OCI-M1 (cell line): Measurements from ENCODE around the gene SLC27A4.
A peak's percentile ranks its signal among the peaks of the same experiment; 100 is the strongest.

ENCODE experiments used
- DNase-seq: peaks from one replicate; lab custom pipeline; 2025; lab: John Stamatoyannopoulos, UW

Gene SLC27A4

DNA sequence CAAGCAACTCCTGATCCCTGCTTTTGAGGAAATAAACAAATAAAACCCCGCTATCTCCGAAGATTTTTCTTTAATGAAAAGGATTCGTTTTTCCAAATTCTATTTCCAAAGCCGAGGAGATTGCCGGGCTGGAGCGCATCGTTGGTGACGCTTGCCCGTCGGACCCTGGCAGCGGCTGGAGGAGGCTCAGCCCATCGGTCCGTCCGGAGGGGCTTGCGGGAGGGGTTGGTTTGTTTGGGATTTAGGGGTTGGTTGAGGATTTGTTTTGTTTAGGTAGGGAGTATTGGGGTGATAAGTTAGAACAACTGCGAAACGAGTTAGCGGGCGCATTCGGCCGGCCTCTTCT is 51.6 kb downstream of the SLC27A4 start:
- DNase-seq = no peak

DNA sequence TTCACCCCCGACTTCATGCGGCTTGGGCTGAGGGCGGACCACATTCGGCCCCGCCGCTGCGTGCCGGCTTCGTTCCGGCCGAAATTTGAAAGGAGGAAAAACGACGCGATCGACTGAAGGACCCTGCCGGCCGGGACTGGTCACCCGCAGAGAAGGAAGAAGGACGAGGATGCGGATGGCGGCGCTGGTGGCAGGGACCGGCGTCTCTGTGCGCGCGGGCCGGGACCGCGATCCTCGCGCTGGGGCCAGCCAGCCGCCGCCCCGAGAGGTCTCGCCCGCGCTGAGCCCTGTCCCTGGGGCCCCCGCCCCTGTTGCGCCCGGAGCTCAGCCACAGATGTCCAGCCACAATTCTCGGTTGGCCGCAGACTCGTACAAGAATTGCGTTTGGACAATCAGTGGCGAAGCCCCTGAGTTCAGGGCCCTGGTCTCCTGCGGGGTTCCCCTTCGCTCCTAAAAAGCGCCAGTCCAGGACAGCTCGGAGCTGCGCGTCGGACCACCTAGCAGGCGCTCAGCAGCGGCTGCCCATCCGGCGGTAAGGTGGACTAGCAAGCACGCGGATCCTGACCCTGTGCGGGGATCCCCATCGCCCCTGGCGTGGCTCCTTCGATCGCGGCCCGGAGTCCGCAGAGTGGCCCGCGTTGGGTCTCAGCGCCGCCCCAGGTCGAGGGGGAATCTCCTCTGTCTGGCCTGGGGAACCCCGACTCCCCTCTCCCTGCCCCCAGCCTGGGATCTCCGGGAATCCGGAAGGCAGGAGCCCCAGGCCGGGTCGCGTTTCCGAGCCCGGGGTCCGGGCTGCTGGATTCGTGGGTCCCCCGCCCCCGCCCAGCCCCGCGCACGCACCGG is 52.2 kb downstream of the SLC27A4 start:
- DNase-seq = no peak

DNA sequence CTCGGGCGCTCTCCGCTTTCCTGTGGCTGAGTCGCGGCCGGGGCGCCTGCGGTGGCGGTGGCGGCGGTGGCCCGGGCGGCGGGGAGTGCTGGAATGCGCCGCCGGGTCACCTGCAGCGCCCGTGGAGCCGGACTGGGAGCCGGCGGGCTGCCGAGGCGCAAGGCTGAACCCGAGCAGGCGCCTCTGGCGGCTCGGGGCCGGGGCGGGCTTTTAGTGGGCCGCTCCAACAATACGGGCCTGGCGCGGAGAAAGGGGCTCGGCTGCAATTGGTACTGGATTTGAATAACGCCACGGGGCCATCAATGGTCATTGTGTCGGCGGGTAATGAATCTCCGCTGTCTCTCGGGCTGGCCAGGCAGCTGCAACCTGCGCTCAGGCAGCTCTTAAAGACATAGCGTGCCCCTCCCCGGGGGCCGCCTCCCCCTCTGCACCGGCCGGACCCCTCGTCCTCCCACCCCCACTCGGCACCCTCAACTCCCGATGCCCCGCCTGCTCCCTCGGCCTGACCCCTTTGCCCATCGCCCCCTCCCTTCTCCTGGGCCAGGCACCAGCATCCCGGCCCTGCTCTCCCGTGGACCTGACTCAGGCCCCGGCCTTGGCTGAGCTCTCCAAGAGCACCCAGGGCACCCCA is 52.9 kb downstream of the SLC27A4 start:
- no peak for DNase-seq

DNA sequence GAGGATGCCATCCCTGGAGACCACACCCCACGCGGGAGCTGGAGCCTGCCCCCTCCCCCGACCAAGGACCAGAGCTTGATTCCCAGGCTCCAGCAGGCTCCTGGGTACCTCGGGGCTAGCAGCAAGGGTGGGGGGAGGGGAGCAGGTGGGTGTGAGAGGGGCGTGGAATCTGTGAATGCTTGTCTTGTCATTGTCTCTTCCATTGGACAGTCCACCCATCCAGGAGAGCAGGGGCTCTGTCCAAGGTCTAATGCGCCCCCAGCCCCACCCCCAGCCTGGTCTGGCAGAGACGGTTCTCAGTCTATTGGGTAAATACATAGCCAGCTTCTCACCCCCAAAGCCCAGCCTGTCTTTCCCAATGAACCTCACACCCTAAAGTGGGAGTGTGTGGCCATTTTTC is 53.6 kb downstream of the SLC27A4 start:
- DNase-seq = no peak

DNA sequence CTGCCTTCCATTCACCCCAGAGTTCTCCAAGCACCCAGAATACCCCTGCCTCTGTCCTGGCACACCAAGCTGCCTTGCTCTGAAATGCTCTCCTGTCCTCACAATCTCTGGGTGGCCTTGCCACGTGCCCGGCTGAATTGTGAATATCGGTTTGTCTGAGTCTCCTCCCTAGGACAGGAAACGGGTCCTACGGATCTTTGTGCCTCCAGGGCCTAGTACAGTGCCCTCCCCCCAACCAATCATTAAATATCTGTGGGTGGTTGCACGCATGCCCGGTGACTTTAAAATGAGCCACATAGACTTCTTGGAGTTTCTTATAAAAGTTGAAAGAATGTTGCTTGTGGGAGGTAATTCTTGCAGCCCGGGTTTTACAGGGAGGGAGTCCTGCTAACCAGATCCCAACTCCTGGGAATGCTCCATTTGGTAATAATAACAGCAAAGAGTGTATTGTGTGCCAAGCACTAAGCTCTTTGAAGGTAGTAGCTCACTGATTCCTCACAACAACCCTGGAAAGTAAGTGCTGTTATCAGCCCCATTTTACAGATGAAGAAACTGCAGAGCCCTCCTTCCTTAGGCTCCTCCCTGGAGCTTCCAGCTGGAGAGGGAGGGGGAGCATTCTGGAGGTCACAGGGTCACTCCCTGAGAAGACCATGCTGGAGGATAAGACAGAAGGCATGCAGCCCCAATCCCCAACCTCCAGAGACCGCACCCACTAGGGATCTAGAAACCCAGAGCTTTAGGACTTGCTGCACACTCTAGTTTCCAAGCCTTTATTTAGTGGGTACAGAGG is 54.2 kb downstream of the SLC27A4 start:
- no peak for DNase-seq

DNA sequence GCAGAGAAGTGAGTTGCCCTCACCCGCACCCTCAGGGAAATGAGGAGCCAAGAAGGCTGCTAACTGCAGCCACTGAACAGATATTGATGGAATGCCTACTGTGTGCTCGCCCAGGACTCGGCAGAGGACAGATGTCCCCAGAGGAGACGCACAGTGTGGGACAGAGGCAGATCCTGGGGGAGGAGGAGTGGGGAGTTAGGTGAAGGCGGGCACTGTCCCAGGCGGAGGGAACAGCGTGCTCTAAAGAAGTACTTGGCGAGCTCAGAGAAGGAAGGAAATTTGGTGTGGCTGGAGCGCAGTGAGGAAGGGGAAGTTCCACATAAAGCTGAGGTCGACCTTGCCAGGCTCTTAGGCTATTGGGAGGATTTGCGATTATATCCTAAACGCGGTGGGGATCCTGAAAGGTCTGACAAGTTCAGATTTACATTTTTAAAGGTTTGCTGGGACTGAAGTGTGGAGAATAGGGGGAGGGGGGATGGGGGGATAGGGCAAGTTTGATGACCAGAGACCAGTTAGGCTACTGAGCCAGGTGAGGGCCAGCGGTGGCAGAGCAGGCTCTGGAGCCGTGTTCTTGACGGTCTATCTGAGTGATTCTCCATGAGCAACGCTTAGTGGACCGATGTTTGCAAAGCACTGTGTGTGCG is 56.8 kb downstream of the SLC27A4 start:
- DNase-seq = peak; percentile 53

DNA sequence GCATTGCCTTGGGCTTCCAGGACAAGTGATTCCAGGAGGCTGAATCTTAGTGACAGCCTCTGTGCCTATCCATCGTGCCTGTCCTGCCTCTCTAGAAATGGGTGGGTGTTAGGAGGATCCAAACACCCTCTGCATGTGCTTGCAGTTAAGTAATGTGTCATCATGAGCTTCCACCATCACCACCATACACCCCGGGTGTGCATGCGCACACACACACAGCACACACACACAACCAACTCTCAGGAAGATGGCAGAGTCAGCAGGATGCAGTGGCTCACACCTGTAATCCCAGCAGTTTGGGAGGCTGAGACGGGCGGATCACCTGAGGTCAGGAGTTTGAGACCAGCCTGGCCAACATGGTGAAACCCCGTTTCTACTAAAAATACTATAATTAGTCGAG is 57.5 kb downstream of the SLC27A4 start:
- no peak for DNase-seq

DNA sequence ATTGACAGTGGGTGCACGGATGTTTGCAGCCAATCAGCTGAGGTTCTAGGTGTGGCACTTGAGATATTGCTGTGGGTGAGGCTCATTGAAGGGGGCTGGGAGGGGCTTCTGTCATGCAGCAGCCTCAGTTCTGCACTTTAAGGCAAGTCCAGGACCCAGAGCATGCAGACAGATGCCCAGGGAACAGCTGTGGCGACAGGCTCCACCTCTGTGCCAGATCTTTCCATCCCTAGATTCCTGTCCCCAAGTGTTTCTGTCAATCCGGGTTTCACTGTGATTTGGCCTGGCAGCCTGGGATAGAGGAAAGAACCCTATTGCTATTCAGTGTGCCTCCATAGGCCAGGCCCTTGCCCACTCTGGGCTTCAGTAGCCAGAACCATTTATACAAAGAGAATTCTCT is 59.5 kb downstream of the SLC27A4 start:
- no peak for DNase-seq

DNA sequence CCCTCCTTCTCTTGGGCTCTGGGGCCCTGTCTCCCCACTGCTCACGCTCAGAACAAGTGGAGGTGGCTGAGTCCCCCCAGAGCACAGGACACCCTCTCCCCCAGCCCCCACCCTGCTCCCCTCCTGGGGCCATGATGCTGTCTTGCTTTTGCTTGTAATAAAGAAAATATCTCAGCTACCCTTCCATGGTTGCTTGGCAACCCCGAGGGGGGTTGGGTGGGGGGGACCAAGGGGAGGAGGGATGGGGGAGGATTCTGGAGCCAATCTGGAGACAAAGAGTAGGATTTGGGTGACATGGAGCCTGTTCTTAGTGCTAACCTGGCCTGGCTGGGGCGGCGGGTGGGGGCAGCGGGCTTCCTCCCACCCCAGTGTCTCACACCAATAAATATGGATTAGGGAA is 64.2 kb downstream of the SLC27A4 start:
- DNase-seq = no peak

DNA sequence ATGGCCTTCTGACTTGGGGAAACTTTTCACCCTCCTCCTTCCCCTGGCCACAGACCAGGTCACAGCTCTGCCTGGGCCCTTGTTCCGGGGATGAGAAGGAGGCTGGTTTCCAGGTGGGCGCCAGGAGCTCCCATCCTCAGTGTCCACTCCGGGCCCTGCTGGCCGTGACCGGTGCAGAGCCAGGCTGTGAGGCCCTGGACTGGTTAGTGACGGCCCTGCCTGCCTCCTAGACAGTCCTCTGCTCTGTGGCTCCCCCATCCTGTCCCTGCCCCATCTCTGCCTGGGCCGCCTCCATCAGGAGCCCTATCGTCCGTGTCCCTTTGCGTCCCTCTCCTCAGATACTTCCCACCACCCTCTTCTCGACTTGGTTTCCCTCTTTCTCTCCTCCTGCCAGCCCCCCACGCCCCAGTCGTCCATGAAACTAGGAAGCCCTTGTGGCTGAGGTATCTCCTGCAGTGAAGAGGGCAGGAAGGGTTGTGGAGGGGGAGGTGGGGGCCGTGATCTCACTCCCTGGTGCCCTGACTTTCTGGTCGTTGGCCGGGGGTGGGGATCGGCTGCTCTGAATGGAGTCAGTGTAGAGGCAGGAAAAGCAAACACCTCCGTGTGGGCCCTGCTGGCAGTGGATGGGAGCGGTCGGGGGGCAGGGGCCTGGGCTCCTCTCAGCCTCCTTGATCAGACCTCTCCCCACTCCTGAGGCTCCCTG is 64.9 kb downstream of the SLC27A4 start:
- DNase-seq = no peak

DNA sequence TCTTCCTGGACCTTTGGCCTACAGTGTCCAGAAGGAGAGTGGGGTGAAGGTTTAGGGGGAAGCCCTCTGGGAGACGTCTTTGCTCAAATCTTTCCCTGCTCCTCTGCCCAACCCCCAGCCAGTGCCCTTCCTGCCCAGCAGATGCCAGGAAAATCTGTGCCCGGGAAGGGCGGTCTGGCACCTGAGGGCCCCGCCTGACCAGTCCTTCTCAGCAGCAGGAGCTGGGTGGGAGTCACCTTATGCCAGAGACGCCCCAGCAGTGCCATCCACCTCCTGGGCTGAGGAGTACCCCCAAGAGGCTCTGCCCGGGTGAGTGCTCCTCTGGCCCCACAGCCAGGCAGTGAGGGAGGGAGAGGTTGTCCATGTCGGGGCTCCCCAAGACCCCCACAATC is 65.4 kb downstream of the SLC27A4 start:
- DNase-seq = no peak

DNA sequence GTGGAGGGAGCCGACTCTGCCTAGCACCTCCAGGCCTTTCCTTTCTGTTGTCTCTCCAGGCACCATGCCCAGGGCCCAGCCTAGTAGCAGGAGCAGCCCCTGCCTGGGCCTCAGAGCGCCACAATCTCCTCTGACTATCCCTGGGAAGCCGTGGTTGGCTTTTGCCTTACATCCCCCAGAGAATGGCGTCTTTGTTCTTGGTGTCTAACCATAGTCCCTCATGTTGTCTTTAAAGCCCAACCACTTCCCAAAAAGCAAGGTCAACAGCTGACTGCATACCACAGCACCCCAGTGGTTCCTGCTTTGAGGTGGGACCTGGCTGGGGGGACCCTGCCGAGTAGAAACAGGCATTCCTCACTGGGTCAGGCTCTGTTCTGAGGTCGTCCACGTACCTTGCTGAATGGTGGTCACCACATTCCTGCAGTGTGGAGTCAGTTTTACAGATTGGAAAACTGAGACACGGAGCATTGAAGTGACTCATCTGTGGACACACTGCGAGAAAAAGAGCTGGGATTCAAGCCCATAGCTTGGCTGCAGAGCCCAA is 66.6 kb downstream of the SLC27A4 start:
- DNase-seq = no peak

DNA sequence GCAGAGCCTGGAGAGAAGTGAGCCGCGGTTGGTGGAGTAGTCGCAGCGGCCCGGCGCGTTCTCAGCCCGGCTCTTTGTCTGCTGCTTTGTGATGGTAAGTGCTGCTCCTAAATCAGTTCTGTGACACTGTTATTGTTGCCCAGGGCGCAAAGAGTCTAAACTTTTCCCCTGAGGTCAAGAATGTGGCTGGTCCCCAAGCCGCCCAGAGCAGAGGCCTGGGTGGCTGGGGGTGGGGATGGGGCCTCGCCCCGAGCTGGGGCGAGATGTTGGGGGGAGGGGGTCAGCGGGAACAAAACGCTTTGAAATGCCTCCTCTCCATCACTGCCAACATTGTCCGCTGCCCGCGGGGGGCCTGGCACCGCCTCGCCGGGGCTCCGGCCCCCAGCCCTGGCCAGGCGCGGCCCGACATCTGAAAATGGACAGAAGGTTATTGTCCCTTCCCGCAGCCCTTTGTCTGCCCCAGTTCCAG is 68.7 kb downstream of the SLC27A4 start:
- no peak for DNase-seq

DNA sequence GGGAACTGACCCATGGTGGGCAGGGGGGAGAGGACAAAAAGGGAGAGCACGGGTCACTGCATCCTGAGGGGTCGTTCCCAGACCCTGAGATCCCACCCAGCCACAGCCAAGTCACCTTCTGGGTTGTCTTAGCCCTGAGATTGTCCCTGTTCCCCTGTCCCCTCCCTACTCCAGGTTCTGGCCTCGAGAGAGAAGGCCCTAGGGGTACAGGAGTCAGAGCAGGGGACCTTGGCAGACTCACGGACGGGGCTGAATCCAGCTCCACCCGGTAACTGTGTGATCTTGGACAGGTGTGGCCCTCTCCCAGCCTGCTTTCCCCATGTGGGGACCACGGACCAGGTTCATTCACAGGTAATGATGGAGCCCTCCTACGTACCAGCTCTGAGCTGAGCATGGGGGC is 69.1 kb downstream of the SLC27A4 start:
- DNase-seq = no peak

DNA sequence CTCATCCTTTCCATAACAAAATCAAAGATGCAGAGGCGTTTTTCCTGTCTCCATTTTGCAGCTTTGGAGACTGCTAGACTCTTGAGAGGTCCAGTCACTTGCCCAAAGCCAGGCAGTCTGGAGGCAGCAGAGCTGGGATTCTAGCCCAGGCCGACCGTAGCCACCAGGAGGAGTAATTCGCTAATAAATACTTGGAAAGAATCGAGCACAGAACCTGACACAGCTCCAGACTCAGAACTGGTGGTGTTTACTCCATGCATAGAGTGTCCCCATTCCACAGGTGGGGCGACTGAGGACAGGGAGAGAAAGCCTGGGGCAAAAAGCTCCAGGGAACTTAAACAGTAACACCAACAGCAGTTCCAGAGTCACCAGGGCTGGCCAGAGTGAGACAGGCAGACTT is 69.7 kb downstream of the SLC27A4 start:
- DNase-seq = peak; percentile 28
